SH-SY5Y (cell line): ENCODE measurements around the gene ATP2B2.

Source experiments
- GATA2 ChIP-seq: IDR thresholded peaks from 2 replicates; pipeline ENCODE4 v1.6.1; 2011; ENCODE audit warnings: mild to moderate bottlenecking, low read depth, low read length
- GATA3 ChIP-seq: IDR thresholded peaks from 2 replicates; pipeline ENCODE4 v1.6.1; 2011; ENCODE audit warnings: low read depth, mild to moderate bottlenecking, low read length, moderate library complexity

GRCh38 chr3:10359761-10360161 lies 145.6 kb downstream of the ATP2B2 start:
- TF ChIP-seq GATA3: no peak
- TF ChIP-seq GATA2: no peak
